Choroid plexus epithelial cell (primary cell): ENCODE data around the gene CYSTM1.
"Not testable (repeated sequence)": the region's sequence is repeated elsewhere in the genome, so short reads cannot be mapped to it uniquely, and the experiment has no call there.

Experiments
- DNase-seq: peaks from one replicate; pipeline ENCODE4 v3.0.0-alpha.2; 2010; ENCODE audit warnings: low read depth
- H3K4me3 ChIP-seq: 2 replicates; pipeline ENCODE4 v1.5.1; 2011; ENCODE audit warnings: low read depth, mild to moderate bottlenecking, control low read depth, low read length, moderate library complexity
- CTCF ChIP-seq: conservative IDR thresholded peaks from 2 replicates; pipeline ENCODE4 v1.5.1; 2011; ENCODE audit warnings: low read depth, mild to moderate bottlenecking, control low read depth, inconsistent platforms, low read length, moderate library complexity

The CYSTM1 gene

DNA sequence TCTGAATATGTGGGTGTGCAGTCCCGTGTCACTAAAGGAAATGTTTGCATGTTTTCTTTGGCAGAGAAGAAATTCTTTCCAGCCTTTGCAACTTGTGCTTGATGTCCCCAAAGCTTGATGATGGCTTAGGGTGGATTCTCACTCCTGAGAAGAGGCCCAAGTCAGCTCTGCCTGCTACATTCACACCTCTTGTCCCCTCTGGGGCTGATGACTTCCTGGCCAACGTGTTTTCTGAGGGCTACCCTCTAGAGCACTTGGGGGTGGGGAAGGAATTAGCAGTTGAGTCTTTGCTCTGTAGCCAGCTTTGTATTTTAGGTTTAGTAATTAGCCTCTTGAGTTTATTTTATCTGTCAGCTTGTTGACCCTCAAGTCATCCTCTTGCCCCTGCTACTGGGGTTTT lies 19.7 kb downstream of the CYSTM1 start:
- DNase-seq, result no peak
- no peak overlapping the region for H3K4me3 ChIP-seq
- no peak for TF ChIP-seq CTCF

DNA sequence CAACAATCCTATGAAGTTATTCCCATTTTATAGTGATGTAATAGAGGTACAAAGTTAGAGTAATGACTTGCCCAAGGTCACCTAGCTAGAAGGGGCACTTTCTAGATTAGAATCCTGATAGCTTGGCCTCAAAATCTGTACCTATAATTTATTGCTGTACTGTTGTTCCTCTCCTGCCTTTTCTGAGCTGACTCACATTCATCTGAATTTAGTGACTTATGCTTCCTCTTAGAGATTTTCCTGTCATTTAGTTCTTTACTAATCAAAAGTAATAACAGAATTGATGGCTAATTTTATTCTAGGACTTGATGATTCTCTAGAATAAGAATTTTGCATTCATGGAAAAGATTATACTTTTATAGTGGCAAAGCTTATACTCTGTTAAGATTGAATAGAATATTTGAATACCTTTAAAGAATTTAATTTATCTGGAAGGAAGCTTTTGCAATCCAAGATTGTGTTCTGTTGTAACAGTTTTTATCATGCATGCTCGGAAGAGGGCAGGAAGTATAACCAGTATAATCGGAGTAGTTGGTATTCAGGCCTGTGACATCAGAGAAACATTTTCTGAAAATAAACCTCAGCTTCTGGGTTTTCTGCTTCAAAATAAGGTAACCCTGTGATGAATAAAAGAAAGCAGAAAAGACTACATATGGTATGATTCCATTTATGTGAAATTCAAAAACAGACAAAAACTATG lies 21.3 kb downstream of the CYSTM1 start:
- TF ChIP-seq CTCF, result no peak
- no peak for DNase-seq
- no peak overlapping the region for H3K4me3 ChIP-seq

- DNase-seq, result no peak
- H3K4me3 ChIP-seq, result no peak overlapping the region
- TF ChIP-seq CTCF, result no peak
Measured at GRCh38 chr5:140197023-140197422, 22.0 kb downstream of the CYSTM1 start.

- not testable (repeated sequence) for DNase-seq, H3K4me3 ChIP-seq
Measured at GRCh38 chr5:140198915-140199314, 23.9 kb downstream of the CYSTM1 start.

DNA sequence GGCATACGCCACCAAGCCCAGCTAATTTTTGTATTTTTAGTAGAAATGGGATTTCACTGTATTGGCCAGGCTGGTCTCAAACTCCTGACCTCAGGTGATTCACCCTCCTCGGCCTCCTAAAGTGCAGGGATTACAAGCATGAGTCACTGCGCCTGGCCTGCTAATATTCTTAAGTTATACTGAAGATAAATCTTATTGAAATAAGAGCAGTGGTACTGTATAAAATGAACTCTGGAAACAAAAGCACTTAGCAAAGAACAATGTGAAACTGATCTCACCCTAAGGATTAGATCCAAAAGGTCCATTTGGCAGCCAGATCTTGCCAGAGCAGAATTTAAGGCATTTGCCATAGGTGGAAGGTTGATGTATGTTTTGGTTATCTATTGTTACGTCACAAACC lies 27.1 kb downstream of the CYSTM1 start:
- no peak for TF ChIP-seq CTCF
- DNase-seq, result no peak
- no peak overlapping the region for H3K4me3 ChIP-seq

GRCh38 chr5:140202610-140203009 lies 27.6 kb downstream of the CYSTM1 start:
- no peak for DNase-seq
- H3K4me3 ChIP-seq, result no peak overlapping the region
- TF ChIP-seq CTCF, result no peak

- no peak for TF ChIP-seq CTCF
- H3K4me3 ChIP-seq, result no peak overlapping the region
- DNase-seq, result no peak
Measured at GRCh38 chr5:140205216-140205615, 30.2 kb downstream of the CYSTM1 start.
